Left ventricle myocardium inferior (tissue), 1 donor: Measurements from ENCODE around the gene TAGLN. TPM values are rescaled to one million over a fixed set of nuclear protein-coding genes. Genes with fewer than 3 reads are reported as not detected.

ENCODE experiments used
- DNase-seq: peaks from one replicate; pipeline ENCODE4 v3.0.0-alpha.2; 2020
- H3K27ac ChIP-seq: fragments of 200-600 bp; replicated peaks from 2 replicates; pipeline ENCODE4 v1.8.0; 2021
- H3K27me3 ChIP-seq: fragments of 200-600 bp; 2 replicates; pipeline ENCODE4 v1.8.0; 2021; ENCODE audit warnings: low read depth
- H3K36me3 ChIP-seq: fragments of 200-600 bp; 2 replicates; pipeline ENCODE4 v1.8.0; 2021
- H3K4me1 ChIP-seq: fragments of 200-600 bp; 2 replicates; pipeline ENCODE4 v1.8.0; 2021
- H3K4me3 ChIP-seq: fragments of 200-600 bp; 2 replicates; pipeline ENCODE4 v1.8.0; 2021; ENCODE audit warnings: mild to moderate bottlenecking, moderate library complexity
- H3K9me3 ChIP-seq: fragments of 200-600 bp; replicated peaks from 2 replicates; pipeline ENCODE4 v1.8.0; 2021
- CTCF ChIP-seq: fragments of 200-600 bp; IDR thresholded peaks from 2 replicates; pipeline ENCODE4 v1.8.0; 2021; ENCODE audit warnings: antibody characterized with exemption, mild to moderate bottlenecking, borderline replicate concordance
- intact Hi-C: fragments of 100-400 bp; cut with micrococcal nuclease; formaldehyde crosslinking; loops from one replicate; pipeline ENCODE4 v1.11.0; 2022
- total RNA-seq: library from RNA; stranded (reverse); fragmentation: NEBNext Ultra II Directional; extraction: Animal tissue kit (Norgen Biotek cat#: 25700); gene quantifications from one replicate; pipeline ENCODE4 v1.2.1, GENCODE V29; 2021
- donor health status: DM: no; HTN: yes; CAD: no; lungs with severe emphysema.

The TAGLN gene
- total RNA-seq, 1 donor from 2014 or later, result 113 TPM

GRCh38 chr11:117219001-117219400 lies 19.8 kb downstream of the TAGLN start:
- Histone ChIP-seq H3K36me3 (peaks cover 68% of the 10 kb centered on the region), H3K27ac (peak overlapping the region; percentile 93), H3K4me3 (no peak overlapping the region), H3K4me1 (peaks cover 67% of the 10 kb centered on the region), H3K9me3 (no peaks in the 10 kb centered on the region), H3K27me3 (no peaks in the 10 kb centered on the region)
- no peak for DNase-seq
- intact Hi-C loops, result no loop called here
- no peak for TF ChIP-seq CTCF

GRCh38 chr11:117219455-117219854 lies 20.3 kb downstream of the TAGLN start:
- Histone ChIP-seq H3K27me3 (no peaks in the 10 kb centered on the region), H3K4me1 (peaks cover 69% of the 10 kb centered on the region), H3K9me3 (no peaks in the 10 kb centered on the region), H3K27ac (peak overlapping the region; percentile 93), H3K4me3 (no peak overlapping the region), H3K36me3 (peaks cover 64% of the 10 kb centered on the region)
- no peak for DNase-seq
- intact Hi-C loops, result no loop called here
- no peak for TF ChIP-seq CTCF

- no peak overlapping the region for H3K4me3 ChIP-seq
- no peak for DNase-seq
- peaks cover 73% of the 10 kb centered on the region for H3K4me1 ChIP-seq
- H3K27ac ChIP-seq, result peak overlapping the region; percentile 93
- intact Hi-C loops, result no loop called here
- H3K9me3 ChIP-seq, result no peaks in the 10 kb centered on the region
- no peaks in the 10 kb centered on the region for H3K27me3 ChIP-seq
- peaks cover 58% of the 10 kb centered on the region for H3K36me3 ChIP-seq
- TF ChIP-seq CTCF, result no peak
Measured at GRCh38 chr11:117219995-117220394, 20.8 kb downstream of the TAGLN start.

GRCh38 chr11:117220568-117220967 lies 21.4 kb downstream of the TAGLN start:
- intact Hi-C loops, result no loop called here
- peak overlapping the region; percentile 21 for H3K4me3 ChIP-seq
- H3K36me3 ChIP-seq, result peaks cover 61% of the 10 kb centered on the region
- H3K27me3 ChIP-seq, result no peaks in the 10 kb centered on the region
- no peaks in the 10 kb centered on the region for H3K9me3 ChIP-seq
- H3K27ac ChIP-seq, result peak overlapping the region; percentile 93
- peak; percentile 80 for DNase-seq
- no peak for TF ChIP-seq CTCF
- H3K4me1 ChIP-seq, result peaks cover 73% of the 10 kb centered on the region

GRCh38 chr11:117220999-117221774 lies 22.0 kb downstream of the TAGLN start:
- Histone ChIP-seq H3K4me1 (peaks cover 73% of the 10 kb centered on the region), H3K9me3 (no peaks in the 10 kb centered on the region), H3K36me3 (peaks cover 59% of the 10 kb centered on the region), H3K27ac (peak overlapping the region; percentile 93), H3K4me3 (peak overlapping the region; percentile 21), H3K27me3 (no peaks in the 10 kb centered on the region)
- DNase-seq, result no peak
- intact Hi-C loops, result no loop called here
- TF ChIP-seq CTCF, result no peak
